SH-SY5Y (cell line): Measurements from ENCODE around the gene MYT1.

Experiments used
- GATA2 ChIP-seq: IDR thresholded peaks from 2 replicates; pipeline ENCODE4 v1.6.1; 2011; ENCODE audit warnings: mild to moderate bottlenecking, low read depth, low read length
- GATA3 ChIP-seq: IDR thresholded peaks from 2 replicates; pipeline ENCODE4 v1.6.1; 2011; ENCODE audit warnings: low read depth, mild to moderate bottlenecking, low read length, moderate library complexity

Gene MYT1

GRCh38 chr20:64137598-64138031 lies 26.6 kb upstream of the MYT1 start:
- TF ChIP-seq GATA2 (no peak), GATA3 (no peak)

GRCh38 chr20:64138276-64138815 lies 25.9 kb upstream of the MYT1 start:
- TF ChIP-seq GATA2 (no peak), GATA3 (no peak)

GRCh38 chr20:64139199-64140060 lies 24.8 kb upstream of the MYT1 start:
- TF ChIP-seq GATA2, result no peak
- TF ChIP-seq GATA3, result no peak

GRCh38 chr20:64140061-64140931 lies 24.0 kb upstream of the MYT1 start:
- TF ChIP-seq GATA3 (no peak), GATA2 (no peak)

- no peak for TF ChIP-seq GATA2
- TF ChIP-seq GATA3, result no peak
Observed at GRCh38 chr20:64140956-64141355, 23.3 kb upstream of the MYT1 start.

GRCh38 chr20:64142590-64142989 lies 21.7 kb upstream of the MYT1 start:
- TF ChIP-seq GATA3 (no peak), GATA2 (no peak)

- TF ChIP-seq GATA2 (no peak), GATA3 (no peak)
Observed at GRCh38 chr20:64143018-64143801, 21.0 kb upstream of the MYT1 start.

- no peak for TF ChIP-seq GATA3
- TF ChIP-seq GATA2, result no peak
Observed at GRCh38 chr20:64144144-64144912, 19.9 kb upstream of the MYT1 start.

- TF ChIP-seq GATA2, result no peak
- no peak for TF ChIP-seq GATA3
Observed at GRCh38 chr20:64145458-64146300, 18.6 kb upstream of the MYT1 start.

GRCh38 chr20:64146301-64146935 lies 17.8 kb upstream of the MYT1 start:
- TF ChIP-seq GATA3 (no peak), GATA2 (no peak)

GRCh38 chr20:64146936-64147477 lies 17.2 kb upstream of the MYT1 start:
- TF ChIP-seq GATA2, result no peak
- no peak for TF ChIP-seq GATA3
